HepG2 (cell line): Measurements from ENCODE around the gene COL6A6. TPM values are rescaled to one million over a fixed set of nuclear protein-coding genes. Genes with fewer than 3 reads are reported as not detected.

Experiments used
- ATAC-seq: fragments of 200-7000 bp; cut with Tn5 transposase; 3 replicates; pipeline ENCODE4 v1.9.1; 2020; ENCODE audit warnings: mild to moderate bottlenecking, moderate library complexity
- Bru-seq: library from RNA; stranded (reverse); fragments of 400-500 nt; gene quantifications from one replicate; lab custom pipeline; 2021; lab: Mats Ljungman, UMichigan
- BruChase-seq, 2 experiments: library from RNA; stranded (reverse); fragments of 400-500 nt; gene quantifications; one replicate each; lab custom pipeline; 2021; lab: Mats Ljungman, UMichigan
- BruUV-seq: library from RNA; stranded (reverse); fragments of 400-500 nt; replicated peaks from 2 replicates; lab custom pipeline; 2021; lab: Mats Ljungman, UMichigan
- CTCF ChIA-PET: fragments of 300-600 bp; formaldehyde crosslinking; extraction: SDS; loops from one replicate; lab custom pipeline; 2021; ENCODE audit warnings: low total read pairs, inconsistent platforms, low intra/inter-chr PET ratio; lab: Yijun Ruan, JAX
- POLR2A ChIA-PET: fragments of 350-600 bp; sonication (Branson Sonifier 250); formaldehyde crosslinking; loops from one replicate; lab custom pipeline; 2020; ENCODE audit warnings: antibody characterized with exemption, inconsistent platforms; lab: Yijun Ruan, JAX
- DNase-seq: peaks from one replicate; pipeline ENCODE4 v3.0.0-alpha.2; 2015; ENCODE audit warnings: low spot score
- FAIRE-seq: peaks from 3 replicates; lab custom pipeline; 2011; peaks lifted over from hg19 to GRCh38; lab: Jason Lieb, UNC
- H2AFZ ChIP-seq: one replicate; pipeline ENCODE4 v1.6.1; 2011; ENCODE audit warnings: low read length, inconsistent platforms
- H3K27ac ChIP-seq: fragments of 300-600 bp; 3 replicates; pipeline ENCODE4 v1.8.0; 2011; ENCODE audit warnings: mixed run types, mild to moderate bottlenecking, mixed read lengths, low read length, inconsistent platforms; ENCODE audit not compliant: insufficient read depth; ENCODE audit errors: extremely low read length
- H3K27me3 ChIP-seq, 2 experiments: fragments of 200-600 bp in 1 of 2; 2 replicates in 1 of 2; 3 replicates in 1 of 2; pipeline versions ENCODE4 v1.6.0 to v1.8.0; 2011; ENCODE audit warnings: low read length in 2 of 2, mild to moderate bottlenecking in 2 of 2, moderate library complexity in 2 of 2, inconsistent platforms in 1 of 2; ENCODE audit not compliant: insufficient read depth in 2 of 2, control insufficient read depth in 1 of 2
- H3K36me3 ChIP-seq, 2 experiments: fragments of 200-600 bp in 1 of 2; replicated peaks in 1 of 2; 2 replicates in 1 of 2; 3 replicates in 1 of 2; pipeline versions ENCODE4 v1.5.1 to v1.8.0; 2011; ENCODE audit warnings: low read length in 2 of 2, inconsistent platforms in 1 of 2; ENCODE audit not compliant: insufficient read depth in 2 of 2, control insufficient read depth in 1 of 2
- H3K4me1 ChIP-seq: 2 replicates; pipeline ENCODE4 v1.5.1; 2012; ENCODE audit warnings: low read length, inconsistent platforms; ENCODE audit not compliant: insufficient read depth
- H3K4me2 ChIP-seq: 2 replicates; pipeline ENCODE4 v1.6.0; 2011; ENCODE audit warnings: low read depth, low read length, inconsistent platforms
- H3K4me3 ChIP-seq, 3 experiments: fragments of 200-600 bp in 1 of 3; sonication (generic), shearing (Covaris generic) in 1 of 3; replicated peaks in 1 of 3; 2 replicates each; pipeline ENCODE4 v1.5.1; 2011 to 2016; ENCODE audit warnings: low read length in 3 of 3, inconsistent platforms in 2 of 3, low read depth in 2 of 3, mild to moderate bottlenecking in 2 of 3, control low read depth in 1 of 3, mixed read lengths in 1 of 3; ENCODE audit not compliant: insufficient read depth in 1 of 3
- H3K79me2 ChIP-seq: one replicate; pipeline ENCODE4 v1.6.1; 2011; ENCODE audit warnings: low read length, inconsistent platforms; ENCODE audit not compliant: insufficient read depth
- H3K9ac ChIP-seq: 2 replicates; pipeline ENCODE4 v1.6.0; 2011; ENCODE audit warnings: mild to moderate bottlenecking, low read depth, low read length, inconsistent platforms; ENCODE audit not compliant: insufficient read depth
- H3K9me3 ChIP-seq: 2 replicates; pipeline ENCODE4 v1.5.1; 2012; ENCODE audit warnings: mild to moderate bottlenecking, low read length
- H4K20me1 ChIP-seq: 2 replicates; pipeline ENCODE4 v1.6.0; 2011; ENCODE audit warnings: inconsistent platforms, mild to moderate bottlenecking, low read length, moderate library complexity; ENCODE audit not compliant: insufficient read depth
- DR1 ChIP-seq: sonication (generic); formaldehyde crosslinking; IDR thresholded peaks from 2 replicates; pipeline ENCODE4 v1.8.0; 2021; ENCODE audit warnings: mild to moderate bottlenecking, missing genetic modification reagents, inconsistent platforms
- FOSL1 ChIP-seq: sonication (generic); formaldehyde crosslinking; IDR thresholded peaks from 2 replicates; pipeline ENCODE4 v1.9.0; 2021; ENCODE audit warnings: missing genetic modification reagents, borderline replicate concordance
- FOXO1 ChIP-seq: sonication (generic); formaldehyde crosslinking; IDR thresholded peaks from 2 replicates; pipeline ENCODE4 v1.4.0; 2020; ENCODE audit warnings: missing genetic modification reagents
- HNRNPK ChIP-seq: fragments of 200-400 bp; formaldehyde crosslinking; IDR thresholded peaks from 2 replicates; pipeline ENCODE4 v1.6.1; 2018; ENCODE audit warnings: low read length, low read depth, moderate library complexity, mild to moderate bottlenecking; ENCODE audit not compliant: poor library complexity, severe bottlenecking
- NFATC3 ChIP-seq: sonication (generic); formaldehyde crosslinking; IDR thresholded peaks from 2 replicates; pipeline ENCODE4 v1.5.1; 2020; ENCODE audit warnings: mild to moderate bottlenecking, missing genetic modification reagents
- PCBP1 ChIP-seq: fragments of 200-400 bp; formaldehyde crosslinking; IDR thresholded peaks from 2 replicates; pipeline ENCODE4 v1.6.1; 2017; ENCODE audit warnings: mild to moderate bottlenecking, low read depth, low read length, borderline replicate concordance
- SRSF4 ChIP-seq: fragments of 200-400 bp; formaldehyde crosslinking; IDR thresholded peaks from one replicate; pipeline ENCODE4 v1.6.1; 2018; ENCODE audit warnings: mild to moderate bottlenecking, low read depth, low read length, moderate library complexity; ENCODE audit not compliant: poor library complexity, severe bottlenecking
- TCF7 ChIP-seq: sonication (generic); IDR thresholded peaks from 2 replicates; pipeline ENCODE4 v1.6.1; 2016; ENCODE audit warnings: antibody characterized with exemption, low read depth
- ZFP36L2 ChIP-seq: sonication (generic); formaldehyde crosslinking; IDR thresholded peaks from 2 replicates; pipeline ENCODE4 v1.4.0; 2020; ENCODE audit warnings: missing genetic modification reagents
- ZKSCAN8 ChIP-seq: IDR thresholded peaks from 2 replicates; pipeline ENCODE4 v1.6.1; 2016; ENCODE audit warnings: borderline replicate concordance, missing genetic modification reagents, missing compliant biosample characterization
- ZNF138 ChIP-seq: sonication (generic); formaldehyde crosslinking; IDR thresholded peaks from 2 replicates; pipeline ENCODE4 v1.5.0; 2020; ENCODE audit warnings: mild to moderate bottlenecking, low read depth, missing genetic modification reagents
- ZNF282 ChIP-seq: fragments of 450-650 bp; IDR thresholded peaks from 2 replicates; pipeline ENCODE4 v1.6.1; 2018; ENCODE audit not compliant: partially characterized antibody
- ZNF337 ChIP-seq: sonication (generic); formaldehyde crosslinking; IDR thresholded peaks from 2 replicates; pipeline ENCODE4 v1.5.1; 2020; ENCODE audit warnings: missing genetic modification reagents, low read depth, mild to moderate bottlenecking, borderline replicate concordance
- ZNF75D ChIP-seq: sonication (generic); formaldehyde crosslinking; IDR thresholded peaks from 2 replicates; pipeline ENCODE4 v1.8.1; 2023; ENCODE audit warnings: missing genetic modification reagents, mild to moderate bottlenecking, borderline replicate concordance
- whole genome bisulfite sequencing: methylation state at CpG from one replicate; pipeline ENCODE4 v1.1.6; 2017; ENCODE audit warnings: low lambda C conversion rate; 5-methylcytosine and 5-hydroxymethylcytosine counted together
- in situ Hi-C: cut with HindIII; loops from 2 replicates; pipeline ENCODE4 v1.10.0; 2017; ENCODE audit warnings: low pct_unique_long_range_greater_than_20kb; ENCODE audit not compliant: extremely low pct_ligation_motif_present
- intact Hi-C: fragments of 100-400 bp; cut with micrococcal nuclease; formaldehyde crosslinking; loops from one replicate; pipeline ENCODE4 v1.10.0; 2022; ENCODE audit not compliant: unreplicated experiment
- long read RNA-seq, 2 experiments: library from RNA in 1 of 2; library from polyadenylated mRNA in 1 of 2; stranded (forward) in 1 of 2; unstranded in 1 of 2; transcript quantifications; one replicate each; pipeline ENCODE4 v2.0.0, GENCODE V29; 2019 to 2022
- polyA minus RNA-seq, 3 experiments: library from RNA; depleted of rRNA, polyadenylated mRNA; stranded (reverse); fragments of >200 nt; gene quantifications; 2 replicates each; pipeline ENCODE4 v1.2.3, GENCODE V29; 2011; ENCODE audit warnings: low replicate concordance in 1 of 3
- polyA plus RNA-seq, 8 experiments: library from polyadenylated mRNA; depleted of rRNA in 3 of 8; stranded (reverse) in 7 of 8; unstranded in 1 of 8; fragments of >200 nt; fragmentation: Illumina TruSeq in 4 of 8; extraction: Trizol in 4 of 8; gene quantifications; 2 replicates each; pipeline versions ENCODE4 v1.2.1 to v1.2.3, GENCODE V29; 2011 to 2016; ENCODE audit warnings: low read depth in 4 of 8, missing spikeins in 1 of 8, mixed read lengths in 1 of 8; ENCODE audit not compliant: insufficient read depth in 1 of 8
- total RNA-seq, 5 experiments: library from RNA; depleted of rRNA; stranded (reverse); fragments of >200 nt; fragmentation: Illumina TruSeq; extraction: Trizol; gene quantifications; 2 replicates each; pipeline ENCODE4 v1.2.3, GENCODE V29; 2016; ENCODE audit warnings: low read depth in 1 of 5

Gene COL6A6, protein sequence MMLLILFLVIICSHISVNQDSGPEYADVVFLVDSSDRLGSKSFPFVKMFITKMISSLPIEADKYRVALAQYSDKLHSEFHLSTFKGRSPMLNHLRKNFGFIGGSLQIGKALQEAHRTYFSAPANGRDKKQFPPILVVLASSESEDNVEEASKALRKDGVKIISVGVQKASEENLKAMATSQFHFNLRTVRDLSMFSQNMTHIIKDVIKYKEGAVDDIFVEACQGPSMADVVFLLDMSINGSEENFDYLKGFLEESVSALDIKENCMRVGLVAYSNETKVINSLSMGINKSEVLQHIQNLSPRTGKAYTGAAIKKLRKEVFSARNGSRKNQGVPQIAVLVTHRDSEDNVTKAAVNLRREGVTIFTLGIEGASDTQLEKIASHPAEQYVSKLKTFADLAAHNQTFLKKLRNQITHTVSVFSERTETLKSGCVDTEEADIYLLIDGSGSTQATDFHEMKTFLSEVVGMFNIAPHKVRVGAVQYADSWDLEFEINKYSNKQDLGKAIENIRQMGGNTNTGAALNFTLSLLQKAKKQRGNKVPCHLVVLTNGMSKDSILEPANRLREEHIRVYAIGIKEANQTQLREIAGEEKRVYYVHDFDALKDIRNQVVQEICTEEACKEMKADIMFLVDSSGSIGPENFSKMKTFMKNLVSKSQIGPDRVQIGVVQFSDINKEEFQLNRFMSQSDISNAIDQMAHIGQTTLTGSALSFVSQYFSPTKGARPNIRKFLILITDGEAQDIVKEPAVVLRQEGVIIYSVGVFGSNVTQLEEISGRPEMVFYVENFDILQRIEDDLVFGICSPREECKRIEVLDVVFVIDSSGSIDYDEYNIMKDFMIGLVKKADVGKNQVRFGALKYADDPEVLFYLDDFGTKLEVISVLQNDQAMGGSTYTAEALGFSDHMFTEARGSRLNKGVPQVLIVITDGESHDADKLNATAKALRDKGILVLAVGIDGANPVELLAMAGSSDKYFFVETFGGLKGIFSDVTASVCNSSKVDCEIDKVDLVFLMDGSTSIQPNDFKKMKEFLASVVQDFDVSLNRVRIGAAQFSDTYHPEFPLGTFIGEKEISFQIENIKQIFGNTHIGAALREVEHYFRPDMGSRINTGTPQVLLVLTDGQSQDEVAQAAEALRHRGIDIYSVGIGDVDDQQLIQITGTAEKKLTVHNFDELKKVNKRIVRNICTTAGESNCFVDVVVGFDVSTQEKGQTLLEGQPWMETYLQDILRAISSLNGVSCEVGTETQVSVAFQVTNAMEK (N-terminal part only)
- total RNA-seq (2016; rRNA removed; fragmentation: Illumina TruSeq; extraction: Trizol) (not detected in 2 replicates), polyA plus RNA-seq (2011; rRNA removed) (not detected in 2 replicates), polyA minus RNA-seq (2011; rRNA and poly(A)+ RNA removed; ENCODE audit: low replicate concordance) (not detected in 2 replicates), Bru-seq, nascent RNA (not detected), BruChase-seq, experiment 1, labeled RNA remaining after a 6-hour chase (not detected), BruChase-seq, experiment 2, labeled RNA remaining after a 2-hour chase (percentile 2 among the genes with signal in this experiment)
- total RNA-seq (2016; cell fraction: cytosol; rRNA removed; fragmentation: Illumina TruSeq; extraction: Trizol; ENCODE audit: low read depth), result not detected in 2 replicates
- total RNA-seq (2016; cell fraction: insoluble cytoplasmic fraction; rRNA removed; fragmentation: Illumina TruSeq; extraction: Trizol), result not detected in 2 replicates
- not detected in 2 replicates for total RNA-seq (2016; cell fraction: membrane; rRNA removed; fragmentation: Illumina TruSeq; extraction: Trizol)
- total RNA-seq (2016; cell fraction: nucleus; rRNA removed; fragmentation: Illumina TruSeq; extraction: Trizol), result not detected in 2 replicates
- polyA plus RNA-seq (2011; cell fraction: cytosol; rRNA removed), result not detected in 2 replicates
- polyA plus RNA-seq (2011; cell fraction: nucleus; rRNA removed), result not detected in 2 replicates
- 0.04 TPM in 1 of 2 replicates, not detected in the other for polyA plus RNA-seq (2012)
- polyA plus RNA-seq (2016; cell fraction: cytosol; fragmentation: Illumina TruSeq; extraction: Trizol; ENCODE audit: low read depth), result not detected in 2 replicates
- polyA plus RNA-seq (2016; cell fraction: insoluble cytoplasmic fraction; fragmentation: Illumina TruSeq; extraction: Trizol; ENCODE audit: low read depth), result not detected in 2 replicates
- not detected in 2 replicates for polyA plus RNA-seq (2016; cell fraction: membrane; fragmentation: Illumina TruSeq; extraction: Trizol; ENCODE audit: low read depth)
- not detected in 2 replicates for polyA plus RNA-seq (2016; cell fraction: nucleus; fragmentation: Illumina TruSeq; extraction: Trizol; ENCODE audit: insufficient read depth, low read depth)
- not detected in 2 replicates for polyA minus RNA-seq (2011; cell fraction: cytosol; rRNA and poly(A)+ RNA removed)
- not detected in 2 replicates for polyA minus RNA-seq (2011; cell fraction: nucleus; rRNA and poly(A)+ RNA removed)
- long read RNA-seq, experiment 1, result 0 reads
- long read RNA-seq, experiment 2, result 0 reads

DNA sequence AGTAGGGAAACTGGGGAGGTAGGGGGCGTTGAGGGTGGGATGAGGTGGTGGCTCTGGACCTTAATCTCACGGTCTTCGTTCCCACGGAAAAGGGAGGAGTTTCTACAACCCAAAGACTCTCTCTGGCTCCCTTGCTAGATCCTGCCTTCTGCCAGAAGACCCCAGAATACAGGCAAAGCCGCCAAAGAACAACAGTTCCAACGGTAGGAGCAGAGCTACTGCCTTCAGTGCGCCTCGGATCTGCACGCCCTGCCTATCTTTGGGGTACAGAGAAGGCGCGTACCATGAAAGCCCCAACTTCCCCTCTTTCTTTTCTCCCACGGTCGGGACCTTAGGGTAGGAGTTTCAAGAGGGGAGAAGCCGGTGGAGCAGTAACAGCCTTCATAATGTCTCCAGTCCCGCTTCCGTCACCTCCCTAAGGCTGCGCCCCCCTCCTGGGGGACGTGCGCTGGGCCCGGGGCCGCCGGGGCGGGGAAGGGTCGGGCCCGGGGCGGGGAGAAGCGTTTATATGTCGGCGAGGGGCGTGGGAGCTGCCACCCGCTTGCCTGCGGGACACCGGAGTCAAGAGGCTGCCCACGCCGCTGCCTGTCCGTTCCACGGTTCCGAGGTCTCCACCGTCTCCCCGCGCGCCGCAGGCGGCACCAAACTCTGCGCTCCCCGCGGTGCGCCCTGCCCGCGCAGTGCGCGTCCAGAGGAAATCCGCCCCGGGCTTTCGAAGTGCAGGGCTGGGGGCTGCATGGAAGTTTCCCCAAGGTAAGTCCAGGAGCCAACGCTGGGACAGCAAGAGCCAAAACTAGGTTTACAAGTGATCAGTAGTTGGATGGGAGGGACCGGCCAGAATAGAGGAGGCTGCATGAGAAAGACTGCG, at the start of gene COL6A6:
TSS of gene COL6A6 (plus strand) at position 533 of the 868 bp plus-strand sequence. CDS start 43,188 bp downstream, outside the sequence.
- Histone ChIP-seq H3K79me2 (no peaks in the 10 kb centered on the region), H3K9me3 (no peaks in the 10 kb centered on the region), H4K20me1 (no peaks in the 10 kb centered on the region), H3K4me3 (no peak within 1 kb of the TSS), H3K9ac (no peak within 1 kb of the TSS), H3K4me1 (no peaks in the 10 kb centered on the region), H3K27ac (no peak within 1 kb of the TSS), H3K4me2 (no peak within 1 kb of the TSS), H3K36me3 (no peaks in the 10 kb centered on the region), H2AFZ (no peak within 1 kb of the TSS), H3K27me3 (peaks cover 0 to 20% of the 10 kb centered on the region in 2 experiments; a peak in 2 of 5 replicates)
- intact Hi-C loops (no loop called here), in situ Hi-C loops (no loop called here)
- ChIA-PET POLR2A (no interaction called here), CTCF (no interaction called here)
- ATAC-seq (no peak), FAIRE-seq (no peak), DNase-seq (no peak)
- BruUV-seq, result no TSS peak
- 23% methylated on average over 21 of the region's 58 CpGs for WGBS
- TF ChIP-seq FOXO1 (CRISPR knock-in tag), result no peak
- TF ChIP-seq SRSF4, result no peak
- no peak for TF ChIP-seq FOSL1 (CRISPR knock-in tag)
- no peak for TF ChIP-seq ZNF75D
- no peak for TF ChIP-seq ZFP36L2 (CRISPR knock-in tag)
- TF ChIP-seq HNRNPK, result no peak
- no peak for TF ChIP-seq ZNF138 (CRISPR knock-in tag)
- TF ChIP-seq ZNF282, result no peak
- TF ChIP-seq ZKSCAN8 (CRISPR knock-in tag), result no peak
- no peak for TF ChIP-seq ZNF337 (CRISPR knock-in tag)
- TF ChIP-seq DR1 (CRISPR knock-in tag), result no peak
- TF ChIP-seq PCBP1, result no peak
- TF ChIP-seq NFATC3 (CRISPR knock-in tag), result no peak
- TF ChIP-seq TCF7, result no peak
